GM21526 (cell line): ENCODE data around the gene NPVF.

Experiments
- ATAC-seq: cut with Tn5 transposase; IDR thresholded peaks from one replicate; pipeline ENCODE4 v1.9.1; 2021; ENCODE audit warnings: moderate library complexity; ENCODE audit not compliant: unreplicated experiment, low FRiP score

Gene NPVF

GRCh38 chr7:25235471-25235870, 7.2 kb upstream of the NPVF start:
- no peak for ATAC-seq

GRCh38 chr7:25234336-25234735, 6.0 kb upstream of the NPVF start:
- ATAC-seq = no peak

- ATAC-seq = no peak
These were observed 5.1 kb downstream of the NPVF start for GRCh38 chr7:25223206-25223605.

GRCh38 chr7:25222666-25223065, 5.6 kb downstream of the NPVF start:
- no peak for ATAC-seq

- ATAC-seq = no peak
These were observed 7.3 kb downstream of the NPVF start for GRCh38 chr7:25221009-25221408.

GRCh38 chr7:25218191-25218590, 10.1 kb downstream of the NPVF start:
- ATAC-seq = no peak

GRCh38 chr7:25216837-25217236, 11.4 kb downstream of the NPVF start:
- ATAC-seq = peak; percentile 56

GRCh38 chr7:25215694-25216335, 12.5 kb downstream of the NPVF start:
- ATAC-seq = no peak

- no peak for ATAC-seq
These were observed 19.6 kb downstream of the NPVF start for GRCh38 chr7:25208525-25209221.

GRCh38 chr7:25207887-25208286, 20.4 kb downstream of the NPVF start:
- no peak for ATAC-seq

- no peak for ATAC-seq
These were observed 21.5 kb downstream of the NPVF start for GRCh38 chr7:25206765-25207164.

GRCh38 chr7:25196132-25196896, 32.0 kb downstream of the NPVF start:
- no peak for ATAC-seq

GRCh38 chr7:25194036-25194435, 34.2 kb downstream of the NPVF start:
- ATAC-seq = no peak

- ATAC-seq = no peak
These were observed 36.2 kb downstream of the NPVF start for GRCh38 chr7:25192043-25192442.

GRCh38 chr7:25189197-25189596, 39.1 kb downstream of the NPVF start:
- no peak for ATAC-seq

- no peak for ATAC-seq
These were observed 40.4 kb downstream of the NPVF start for GRCh38 chr7:25187932-25188331.

- ATAC-seq = no peak
These were observed 41.9 kb downstream of the NPVF start for GRCh38 chr7:25186436-25186835.

GRCh38 chr7:25181532-25181931, 46.8 kb downstream of the NPVF start:
- ATAC-seq = no peak

- ATAC-seq = no peak
These were observed 47.3 kb downstream of the NPVF start for GRCh38 chr7:25180946-25181345.

- peak; percentile 39 for ATAC-seq
These were observed 47.7 kb downstream of the NPVF start for GRCh38 chr7:25180592-25180923.

GRCh38 chr7:25179771-25180591, 48.3 kb downstream of the NPVF start:
- peak; percentile 96 for ATAC-seq
